Measurements from ENCODE around the gene SPATA9. TPM values are rescaled to one million over a fixed set of nuclear protein-coding genes. Genes with fewer than 3 reads are reported as not detected.

The SPATA9 gene
- total and polyA plus RNA-seq, 9 of the 15 experiments (the other 6 are each of a cell fraction or from before 2014, with no cell fraction given), result 0.16 to 5.5 (median 0.39) TPM; not detected in 3

DNA sequence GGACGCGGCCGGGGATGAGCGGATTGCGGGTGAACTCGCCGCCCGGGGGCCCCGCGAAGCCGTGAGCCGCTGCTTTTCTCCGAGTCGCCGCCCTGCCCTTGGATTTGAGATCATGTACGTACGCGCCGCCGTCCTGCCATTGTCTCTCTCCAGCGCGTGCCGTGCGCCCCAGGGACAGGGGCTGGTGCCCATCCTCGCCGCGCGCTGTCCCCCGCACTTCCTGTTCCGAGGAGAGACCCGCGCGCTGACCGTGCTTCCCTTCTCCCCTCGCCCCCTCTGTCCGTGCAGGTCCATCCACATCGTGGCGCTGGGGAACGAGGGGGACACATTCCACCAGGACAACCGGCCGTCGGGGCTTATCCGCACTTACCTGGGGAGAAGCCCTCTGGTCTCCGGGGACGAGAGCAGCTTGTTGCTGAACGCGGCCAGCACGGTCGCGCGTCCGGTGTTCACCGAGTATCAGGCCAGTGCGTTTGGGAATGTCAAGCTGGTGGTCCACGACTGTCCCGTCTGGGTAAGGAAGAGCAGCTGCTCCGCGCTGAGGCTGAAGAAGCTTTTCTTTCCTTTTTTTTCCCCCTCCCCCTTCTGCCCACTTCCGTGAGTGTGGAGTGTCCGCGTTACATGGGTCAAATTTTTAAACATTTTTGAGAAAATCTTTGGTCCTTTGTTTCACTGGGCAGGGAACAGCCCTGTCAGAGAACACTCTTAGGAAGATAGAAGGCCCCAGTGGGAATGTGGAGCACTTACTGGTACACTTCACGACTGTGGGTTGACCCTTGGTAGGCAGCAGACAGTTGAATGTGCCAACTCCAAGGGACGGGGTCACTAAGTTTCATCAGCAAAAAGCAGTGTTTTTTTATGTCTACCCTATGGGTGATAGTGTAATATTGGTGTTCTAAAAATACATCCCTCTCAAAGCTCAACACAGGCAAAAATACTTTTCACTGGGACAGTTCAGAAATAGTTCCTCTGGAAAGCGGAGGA, 49.1 kb upstream of the SPATA9 start (continued):
- TF ChIP-seq, protein P1, sequence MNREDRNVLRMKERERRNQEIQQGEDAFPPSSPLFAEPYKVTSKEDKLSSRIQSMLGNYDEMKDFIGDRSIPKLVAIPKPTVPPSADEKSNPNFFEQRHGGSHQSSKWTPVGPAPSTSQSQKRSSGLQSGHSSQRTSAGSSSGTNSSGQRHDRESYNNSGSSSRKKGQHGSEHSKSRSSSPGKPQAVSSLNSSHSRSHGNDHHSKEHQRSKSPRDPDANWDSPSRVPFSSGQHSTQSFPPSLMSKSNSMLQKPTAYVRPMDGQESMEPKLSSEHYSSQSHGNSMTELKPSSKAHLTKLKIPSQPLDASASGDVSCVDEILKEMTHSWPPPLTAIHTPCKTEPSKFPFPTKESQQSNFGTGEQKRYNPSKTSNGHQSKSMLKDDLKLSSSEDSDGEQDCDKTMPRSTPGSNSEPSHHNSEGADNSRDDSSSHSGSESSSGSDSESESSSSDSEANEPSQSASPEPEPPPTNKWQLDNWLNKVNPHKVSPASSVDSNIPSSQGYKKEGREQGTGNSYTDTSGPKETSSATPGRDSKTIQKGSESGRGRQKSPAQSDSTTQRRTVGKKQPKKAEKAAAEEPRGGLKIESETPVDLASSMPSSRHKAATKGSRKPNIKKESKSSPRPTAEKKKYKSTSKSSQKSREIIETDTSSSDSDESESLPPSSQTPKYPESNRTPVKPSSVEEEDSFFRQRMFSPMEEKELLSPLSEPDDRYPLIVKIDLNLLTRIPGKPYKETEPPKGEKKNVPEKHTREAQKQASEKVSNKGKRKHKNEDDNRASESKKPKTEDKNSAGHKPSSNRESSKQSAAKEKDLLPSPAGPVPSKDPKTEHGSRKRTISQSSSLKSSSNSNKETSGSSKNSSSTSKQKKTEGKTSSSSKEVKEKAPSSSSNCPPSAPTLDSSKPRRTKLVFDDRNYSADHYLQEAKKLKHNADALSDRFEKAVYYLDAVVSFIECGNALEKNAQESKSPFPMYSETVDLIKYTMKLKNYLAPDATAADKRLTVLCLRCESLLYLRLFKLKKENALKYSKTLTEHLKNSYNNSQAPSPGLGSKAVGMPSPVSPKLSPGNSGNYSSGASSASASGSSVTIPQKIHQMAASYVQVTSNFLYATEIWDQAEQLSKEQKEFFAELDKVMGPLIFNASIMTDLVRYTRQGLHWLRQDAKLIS (CRISPR knock-in tag; IDR thresholded peaks at IDR 0.05), result peak; percentile 59
- peak; percentile 16; the same call in 1 of the 2 replicates for TF ChIP-seq ZFX (CRISPR knock-in tag; IDR thresholded peaks at IDR 0.05)
- TF ChIP-seq CHD1 (IDR thresholded peaks at IDR 0.05; ENCODE audit: low read length), result peak; percentile 84
